Adrenal gland (tissue), 5 donors: ENCODE measurements around the gene NPPB.
"Not testable (repeated sequence)": the region's sequence is repeated elsewhere in the genome, so short reads cannot be mapped to it uniquely, and the experiment has no call there.

Experiments used
- POLR2A ChIP-seq, 2 donors: fragments of 450-650 bp; IDR thresholded peaks; one replicate each; pipeline ENCODE4 v1.6.1; 2017; ENCODE audit warnings: antibody characterized with exemption in 2 of 2, mild to moderate bottlenecking in 2 of 2, moderate library complexity in 1 of 2
- TF ChIP-seq, protein P1 (sequence below), 6 experiments: fragments of 450-650 bp in 4 of 6; fragments of 200-600 bp in 2 of 6; sonication (generic) in 1 of 6; IDR thresholded peaks; 1 replicate in 5 of 6; 2 replicates in 1 of 6; pipeline versions ENCODE4 v1.5.1 to v1.8.0; 2016 to 2021; ENCODE audit warnings: antibody characterized with exemption in 6 of 6, mild to moderate bottlenecking in 2 of 6, moderate library complexity in 1 of 6
- donor health status: DM: no; HTN: no; CAD: no.

DNA sequence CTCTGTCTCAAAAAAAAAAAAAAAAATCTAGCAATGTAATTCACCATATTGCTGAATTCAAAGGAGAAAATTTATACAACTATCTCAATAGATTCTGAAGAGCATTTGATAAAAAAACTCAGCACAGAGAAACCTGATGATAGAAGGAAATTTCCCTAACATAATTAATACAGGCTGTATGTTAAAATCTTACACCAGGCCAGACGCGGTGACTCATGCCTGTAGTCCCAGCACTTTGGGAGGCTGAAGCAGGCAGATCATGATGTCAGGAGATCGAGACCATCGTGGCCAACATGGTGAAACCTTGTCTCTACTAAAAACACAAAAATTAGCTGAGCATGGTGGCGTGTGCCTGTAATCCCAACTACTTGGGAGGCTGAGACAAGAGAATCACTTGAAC, 45.4 kb upstream of the NPPB start:
- TF ChIP-seq, protein P1, sequence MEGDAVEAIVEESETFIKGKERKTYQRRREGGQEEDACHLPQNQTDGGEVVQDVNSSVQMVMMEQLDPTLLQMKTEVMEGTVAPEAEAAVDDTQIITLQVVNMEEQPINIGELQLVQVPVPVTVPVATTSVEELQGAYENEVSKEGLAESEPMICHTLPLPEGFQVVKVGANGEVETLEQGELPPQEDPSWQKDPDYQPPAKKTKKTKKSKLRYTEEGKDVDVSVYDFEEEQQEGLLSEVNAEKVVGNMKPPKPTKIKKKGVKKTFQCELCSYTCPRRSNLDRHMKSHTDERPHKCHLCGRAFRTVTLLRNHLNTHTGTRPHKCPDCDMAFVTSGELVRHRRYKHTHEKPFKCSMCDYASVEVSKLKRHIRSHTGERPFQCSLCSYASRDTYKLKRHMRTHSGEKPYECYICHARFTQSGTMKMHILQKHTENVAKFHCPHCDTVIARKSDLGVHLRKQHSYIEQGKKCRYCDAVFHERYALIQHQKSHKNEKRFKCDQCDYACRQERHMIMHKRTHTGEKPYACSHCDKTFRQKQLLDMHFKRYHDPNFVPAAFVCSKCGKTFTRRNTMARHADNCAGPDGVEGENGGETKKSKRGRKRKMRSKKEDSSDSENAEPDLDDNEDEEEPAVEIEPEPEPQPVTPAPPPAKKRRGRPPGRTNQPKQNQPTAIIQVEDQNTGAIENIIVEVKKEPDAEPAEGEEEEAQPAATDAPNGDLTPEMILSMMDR (IDR thresholded peaks at IDR 0.05): not testable (repeated sequence)
- not testable (repeated sequence) for TF ChIP-seq POLR2A (IDR thresholded peaks at IDR 0.05)
